Mucosa of rectum (tissue), 2 donors: ENCODE measurements around the gene BCL2A1.
"Not testable (repeated sequence)": the region's sequence is repeated elsewhere in the genome, so short reads cannot be mapped to it uniquely, and the experiment has no call there.

ENCODE experiments used
- H3K27ac ChIP-seq, 2 donors: one replicate each; pipeline ENCODE4 v1.7.0; 2013; ENCODE audit warnings: inconsistent platforms in 2 of 2, low read depth in 2 of 2, low read length in 2 of 2
- H3K27me3 ChIP-seq, 2 donors: one replicate each; pipeline ENCODE4 v1.7.0; 2013; ENCODE audit warnings: low read length in 2 of 2; ENCODE audit not compliant: control insufficient read depth in 2 of 2, insufficient read depth in 2 of 2
- H3K36me3 ChIP-seq, 2 donors: one replicate each; pipeline ENCODE4 v1.7.0; 2013; ENCODE audit warnings: low read length in 2 of 2; ENCODE audit not compliant: control insufficient read depth in 2 of 2, insufficient read depth in 2 of 2
- H3K4me1 ChIP-seq, 2 donors: one replicate each; pipeline ENCODE4 v1.7.0; 2013; ENCODE audit warnings: low read length in 2 of 2, mild to moderate bottlenecking in 1 of 2; ENCODE audit not compliant: control insufficient read depth in 2 of 2, insufficient read depth in 2 of 2
- H3K4me3 ChIP-seq, 2 donors: one replicate each; pipeline ENCODE4 v1.7.0; 2013; ENCODE audit warnings: low read length in 2 of 2
- H3K9ac ChIP-seq, 2 donors: one replicate each; pipeline ENCODE4 v1.7.0; 2013; ENCODE audit warnings: low read length in 2 of 2, low read depth in 1 of 2, mild to moderate bottlenecking in 1 of 2
- H3K9me3 ChIP-seq, 2 donors: one replicate each; pipeline ENCODE4 v1.7.0; 2013; ENCODE audit warnings: low read length in 2 of 2; ENCODE audit not compliant: control insufficient read depth in 2 of 2
- donor health status: healthy.
- donor health status: Normal muscosa, but diverticular disease.

BCL2A1 gene

GRCh38 chr15:80011041-80011523 lies 40.1 kb upstream of the BCL2A1 start:
- not testable (repeated sequence) for H3K9ac ChIP-seq, H3K27ac ChIP-seq, H3K27me3 ChIP-seq

GRCh38 chr15:80010131-80010673 lies 39.2 kb upstream of the BCL2A1 start:
- H3K9ac ChIP-seq, result no peak overlapping the region
- H3K27ac ChIP-seq, result no peak overlapping the region
- H3K4me3 ChIP-seq, result no peak overlapping the region
- H3K36me3 ChIP-seq, result no peaks in the 10 kb centered on the region
- no peaks in the 10 kb centered on the region for H3K9me3 ChIP-seq
- H3K27me3 ChIP-seq, result no peaks in the 10 kb centered on the region
- no peaks in the 10 kb centered on the region for H3K4me1 ChIP-seq

More at GRCh38 chr15:80011041-80011523, 40.1 kb upstream of the BCL2A1 start:
- not testable (repeated sequence) for H3K36me3 ChIP-seq, H3K9me3 ChIP-seq, H3K4me3 ChIP-seq, H3K4me1 ChIP-seq

GRCh38 chr15:80007532-80007931 lies 36.5 kb upstream of the BCL2A1 start:
- no peak overlapping the region for H3K9ac ChIP-seq
- no peak overlapping the region for H3K27ac ChIP-seq
- H3K4me3 ChIP-seq, result no peak overlapping the region
- no peaks in the 10 kb centered on the region for H3K4me1 ChIP-seq
- no peaks in the 10 kb centered on the region for H3K9me3 ChIP-seq
- H3K27me3 ChIP-seq, result no peaks in the 10 kb centered on the region
- no peaks in the 10 kb centered on the region for H3K36me3 ChIP-seq

GRCh38 chr15:80006946-80007345 lies 36.0 kb upstream of the BCL2A1 start:
- Histone ChIP-seq H3K9ac (no peak overlapping the region), H3K4me3 (no peak overlapping the region), H3K27ac (no peak overlapping the region), H3K9me3 (no peaks in the 10 kb centered on the region), H3K27me3 (no peaks in the 10 kb centered on the region), H3K36me3 (no peaks in the 10 kb centered on the region), H3K4me1 (no peaks in the 10 kb centered on the region)

GRCh38 chr15:80003934-80004472 lies 33.0 kb upstream of the BCL2A1 start:
- H3K4me3 ChIP-seq, result no peak overlapping the region
- H3K9ac ChIP-seq, result no peak overlapping the region
- no peaks in the 10 kb centered on the region for H3K27me3 ChIP-seq
- no peaks in the 10 kb centered on the region for H3K36me3 ChIP-seq
- H3K9me3 ChIP-seq, result no peaks in the 10 kb centered on the region
- H3K27ac ChIP-seq, result no peak overlapping the region
- H3K4me1 ChIP-seq, result no peaks in the 10 kb centered on the region

- Histone ChIP-seq H3K27me3 (no peaks in the 10 kb centered on the region), H3K27ac (no peak overlapping the region), H3K4me3 (no peak overlapping the region), H3K4me1 (no peaks in the 10 kb centered on the region), H3K9ac (no peak overlapping the region), H3K9me3 (no peaks in the 10 kb centered on the region), H3K36me3 (no peaks in the 10 kb centered on the region)
Measured at GRCh38 chr15:80003171-80003570, 32.2 kb upstream of the BCL2A1 start.

- H3K27ac ChIP-seq, result no peak overlapping the region
- H3K27me3 ChIP-seq, result no peaks in the 10 kb centered on the region
- H3K9me3 ChIP-seq, result no peaks in the 10 kb centered on the region
- no peak overlapping the region for H3K9ac ChIP-seq
- H3K36me3 ChIP-seq, result no peaks in the 10 kb centered on the region
- no peaks in the 10 kb centered on the region for H3K4me1 ChIP-seq
- H3K4me3 ChIP-seq, result no peak overlapping the region
Measured at GRCh38 chr15:80002267-80002666, 31.3 kb upstream of the BCL2A1 start.

GRCh38 chr15:79994615-79995014 lies 23.6 kb upstream of the BCL2A1 start:
- no peaks in the 10 kb centered on the region for H3K27me3 ChIP-seq
- no peaks in the 10 kb centered on the region for H3K9me3 ChIP-seq
- H3K4me3 ChIP-seq, result no peak overlapping the region
- H3K36me3 ChIP-seq, result no peaks in the 10 kb centered on the region
- no peak overlapping the region for H3K9ac ChIP-seq
- no peak overlapping the region for H3K27ac ChIP-seq
- no peaks in the 10 kb centered on the region for H3K4me1 ChIP-seq

GRCh38 chr15:79991826-79992225 lies 20.8 kb upstream of the BCL2A1 start:
- no peak overlapping the region for H3K4me3 ChIP-seq
- H3K27me3 ChIP-seq, result no peaks in the 10 kb centered on the region
- no peak overlapping the region for H3K27ac ChIP-seq
- no peak overlapping the region for H3K9ac ChIP-seq
- no peaks in the 10 kb centered on the region for H3K9me3 ChIP-seq
- H3K4me1 ChIP-seq, result no peaks in the 10 kb centered on the region
- no peaks in the 10 kb centered on the region for H3K36me3 ChIP-seq

- Histone ChIP-seq H3K9ac (no peak overlapping the region), H3K9me3 (no peaks in the 10 kb centered on the region), H3K4me1 (no peaks in the 10 kb centered on the region), H3K36me3 (no peaks in the 10 kb centered on the region), H3K27me3 (no peaks in the 10 kb centered on the region), H3K4me3 (no peak overlapping the region), H3K27ac (no peak overlapping the region)
Measured at GRCh38 chr15:79990997-79991334, 20.0 kb upstream of the BCL2A1 start.
